Measurements from ENCODE around the gene SIN3B.

The SIN3B gene

GRCh38 chr19:16850133-16850532 is 20.9 kb downstream of the SIN3B start:
- no peak for DNase-seq (ENCODE audit: low read depth)
- TF ChIP-seq, protein P1, sequence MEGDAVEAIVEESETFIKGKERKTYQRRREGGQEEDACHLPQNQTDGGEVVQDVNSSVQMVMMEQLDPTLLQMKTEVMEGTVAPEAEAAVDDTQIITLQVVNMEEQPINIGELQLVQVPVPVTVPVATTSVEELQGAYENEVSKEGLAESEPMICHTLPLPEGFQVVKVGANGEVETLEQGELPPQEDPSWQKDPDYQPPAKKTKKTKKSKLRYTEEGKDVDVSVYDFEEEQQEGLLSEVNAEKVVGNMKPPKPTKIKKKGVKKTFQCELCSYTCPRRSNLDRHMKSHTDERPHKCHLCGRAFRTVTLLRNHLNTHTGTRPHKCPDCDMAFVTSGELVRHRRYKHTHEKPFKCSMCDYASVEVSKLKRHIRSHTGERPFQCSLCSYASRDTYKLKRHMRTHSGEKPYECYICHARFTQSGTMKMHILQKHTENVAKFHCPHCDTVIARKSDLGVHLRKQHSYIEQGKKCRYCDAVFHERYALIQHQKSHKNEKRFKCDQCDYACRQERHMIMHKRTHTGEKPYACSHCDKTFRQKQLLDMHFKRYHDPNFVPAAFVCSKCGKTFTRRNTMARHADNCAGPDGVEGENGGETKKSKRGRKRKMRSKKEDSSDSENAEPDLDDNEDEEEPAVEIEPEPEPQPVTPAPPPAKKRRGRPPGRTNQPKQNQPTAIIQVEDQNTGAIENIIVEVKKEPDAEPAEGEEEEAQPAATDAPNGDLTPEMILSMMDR (IDR thresholded peaks at IDR 0.05; ENCODE audit: control insufficient read depth, insufficient read depth, low read depth, low read length, missing control alignments): no peak
- H3K4me3 ChIP-seq (ENCODE audit: control insufficient read depth, low read depth, low read length): no peak overlapping the region

DNA sequence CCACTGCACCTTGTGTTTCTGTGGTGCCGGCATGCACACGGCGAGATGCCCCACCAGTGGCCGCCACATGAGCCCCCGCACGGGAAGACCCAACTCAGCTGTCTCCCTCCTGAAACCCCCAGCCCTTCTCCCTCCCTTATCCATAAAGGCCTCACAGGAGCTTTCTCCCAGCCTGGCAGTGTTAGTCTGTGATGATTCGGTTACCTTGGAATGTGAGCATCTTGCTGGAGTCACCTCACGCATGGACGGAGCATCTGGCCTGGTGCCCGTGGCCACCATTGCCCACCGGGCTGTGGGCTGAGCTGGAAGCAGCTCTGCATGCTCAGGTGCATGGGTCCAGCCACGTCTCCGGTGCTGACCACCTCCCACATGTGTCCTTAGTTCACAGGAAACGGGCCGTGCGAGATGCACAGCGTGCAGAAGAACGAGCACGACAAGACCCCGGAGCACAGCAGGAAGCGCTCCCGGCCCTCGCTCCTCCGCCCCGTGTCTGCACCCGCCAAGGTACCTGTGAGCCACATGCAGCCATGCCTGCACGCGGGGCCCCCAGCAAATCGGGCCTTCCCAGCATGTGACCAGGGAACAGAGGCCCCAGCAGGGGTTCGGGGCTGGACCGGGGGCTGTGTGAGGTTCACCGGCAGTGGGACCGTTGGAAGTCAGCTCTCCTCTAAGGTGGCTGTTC is 22.0 kb downstream of the SIN3B start:
- no peak for DNase-seq (ENCODE audit: low read depth)
- TF ChIP-seq, protein P1 (IDR thresholded peaks at IDR 0.05; ENCODE audit: control insufficient read depth, insufficient read depth, low read depth, low read length, missing control alignments): no peak
- no peak overlapping the region for H3K4me3 ChIP-seq (ENCODE audit: control insufficient read depth, low read depth, low read length)

DNA sequence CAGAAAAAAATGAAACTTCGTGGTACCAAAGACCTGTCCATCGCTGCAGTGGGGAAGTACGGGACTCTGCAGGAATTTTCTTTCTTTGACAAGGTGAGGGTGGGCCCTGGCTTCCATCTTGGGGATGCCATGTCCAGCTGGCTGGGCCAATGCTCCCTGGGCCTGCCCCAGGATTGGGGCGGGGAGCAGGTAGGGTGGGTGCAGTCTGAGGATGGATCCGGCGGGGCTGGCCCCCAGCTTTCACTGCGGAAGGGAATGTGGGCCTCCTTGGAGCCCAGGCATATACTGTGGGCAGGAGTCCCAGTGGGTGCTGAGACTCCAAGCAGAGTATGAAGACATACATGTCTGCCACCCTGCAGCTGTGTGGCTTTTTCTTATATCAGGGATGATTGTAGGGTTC is 23.9 kb downstream of the SIN3B start:
- DNase-seq (ENCODE audit: low read depth): no peak
- TF ChIP-seq, protein P1 (IDR thresholded peaks at IDR 0.05; ENCODE audit: control insufficient read depth, insufficient read depth, low read depth, low read length, missing control alignments): no peak
- H3K4me3 ChIP-seq (ENCODE audit: control insufficient read depth, low read depth, low read length): no peak overlapping the region

DNA sequence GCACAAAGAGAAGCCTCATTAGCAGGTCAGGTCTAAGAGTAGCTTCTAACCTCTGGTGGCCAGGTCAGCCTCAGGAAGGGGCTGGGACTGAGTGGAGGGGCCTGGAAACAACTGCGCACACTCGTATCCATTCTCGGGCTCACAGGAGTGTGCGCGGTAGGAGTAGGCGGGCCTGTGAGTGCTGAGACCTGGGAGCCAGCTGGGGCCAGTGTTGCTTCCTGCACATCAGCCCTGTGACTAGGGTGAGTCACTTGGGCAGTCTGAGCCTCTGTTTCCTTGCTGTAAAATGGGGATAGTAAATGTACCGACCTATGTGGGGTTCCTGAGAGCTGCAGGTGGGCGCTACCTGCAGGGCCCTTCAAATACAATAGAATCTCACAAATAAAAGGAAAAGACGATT is 26.9 kb downstream of the SIN3B start:
- no peak for DNase-seq (ENCODE audit: low read depth)
- TF ChIP-seq, protein P1 (IDR thresholded peaks at IDR 0.05; ENCODE audit: control insufficient read depth, insufficient read depth, low read depth, low read length, missing control alignments): no peak
- H3K4me3 ChIP-seq (ENCODE audit: control insufficient read depth, low read depth, low read length): no peak overlapping the region

DNA sequence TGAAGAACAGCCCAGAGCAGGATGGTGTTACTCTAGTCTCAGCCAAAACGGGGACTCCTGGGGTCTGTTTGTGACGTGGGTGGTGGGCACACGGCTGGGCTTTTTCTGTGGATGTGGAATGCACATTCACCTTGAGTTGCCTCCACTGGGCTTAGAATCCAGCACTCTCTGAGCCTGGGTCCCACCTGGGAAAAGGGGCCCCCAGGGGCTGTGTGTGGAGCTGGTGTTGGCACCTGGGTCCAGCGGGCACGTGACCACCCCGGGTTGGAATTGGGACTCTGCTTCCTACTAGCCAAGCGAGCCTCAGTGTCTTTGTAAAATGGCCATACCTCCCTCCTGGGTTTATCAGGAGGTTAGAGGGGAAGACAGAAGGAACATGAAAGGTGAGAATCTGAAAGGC is 30.4 kb downstream of the SIN3B start:
- TF ChIP-seq, protein P1 (IDR thresholded peaks at IDR 0.05; ENCODE audit: control insufficient read depth, insufficient read depth, low read depth, low read length, missing control alignments): no peak
- DNase-seq (ENCODE audit: low read depth): no peak
- H3K4me3 ChIP-seq (ENCODE audit: control insufficient read depth, low read depth, low read length): no peak overlapping the region

DNA sequence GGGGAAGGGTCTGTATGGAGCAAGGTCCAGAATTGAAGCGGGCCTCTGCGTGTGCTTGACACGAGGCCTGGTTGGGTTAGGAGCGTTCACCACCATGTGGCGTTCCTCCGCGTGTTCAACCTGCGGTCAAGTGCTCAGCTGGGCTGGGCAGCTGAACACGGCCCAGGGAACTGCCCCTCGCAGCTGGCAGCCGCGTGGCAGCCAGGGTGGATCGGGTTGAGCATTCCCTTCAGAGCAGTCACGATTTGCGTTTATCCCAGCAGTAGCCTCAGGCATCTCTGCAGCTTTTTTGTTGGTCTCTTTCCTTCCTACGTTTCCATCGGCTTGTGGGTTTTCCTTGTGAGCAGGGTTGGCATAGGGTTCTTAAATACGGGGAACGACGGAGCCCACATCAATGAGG is 30.9 kb downstream of the SIN3B start:
- DNase-seq (ENCODE audit: low read depth): peak; percentile 24
- TF ChIP-seq, protein P1 (IDR thresholded peaks at IDR 0.05; ENCODE audit: control insufficient read depth, insufficient read depth, low read depth, low read length, missing control alignments): no peak
- no peak overlapping the region for H3K4me3 ChIP-seq (ENCODE audit: control insufficient read depth, low read depth, low read length)

Measured in AG09309 (cell line).